HG03442 (cell line): Measurements from ENCODE around the gene ASAP2.

ENCODE experiments used
- ATAC-seq: cut with Tn5 transposase; IDR thresholded peaks from one replicate; pipeline ENCODE4 v1.9.1; 2021; ENCODE audit warnings: mild to moderate bottlenecking, moderate library complexity; ENCODE audit not compliant: unreplicated experiment

ASAP2 gene

GRCh38 chr2:9341337-9341887 is 134.8 kb downstream of the ASAP2 start:
- ATAC-seq: no peak

GRCh38 chr2:9342659-9343058 is 136.0 kb downstream of the ASAP2 start:
- ATAC-seq: no peak

- ATAC-seq: no peak
Observed at GRCh38 chr2:9343524-9343923, 136.9 kb downstream of the ASAP2 start.

- ATAC-seq: no peak
Observed at GRCh38 chr2:9344434-9344833, 137.8 kb downstream of the ASAP2 start.

GRCh38 chr2:9345343-9345742 is 138.7 kb downstream of the ASAP2 start:
- ATAC-seq: no peak

GRCh38 chr2:9345997-9346396 is 139.4 kb downstream of the ASAP2 start:
- no peak for ATAC-seq

- no peak for ATAC-seq
Observed at GRCh38 chr2:9346885-9347284, 140.3 kb downstream of the ASAP2 start.

- ATAC-seq: no peak
Observed at GRCh38 chr2:9347411-9347881, 140.8 kb downstream of the ASAP2 start.

- no peak for ATAC-seq
Observed at GRCh38 chr2:9354318-9354717, 147.7 kb downstream of the ASAP2 start.

- ATAC-seq: no peak
Observed at GRCh38 chr2:9355270-9355669, 148.7 kb downstream of the ASAP2 start.

- ATAC-seq: no peak
Observed at GRCh38 chr2:9355716-9356115, 149.1 kb downstream of the ASAP2 start.

GRCh38 chr2:9356261-9356660 is 149.6 kb downstream of the ASAP2 start:
- ATAC-seq: no peak

- no peak for ATAC-seq
Observed at GRCh38 chr2:9358846-9359245, 152.2 kb downstream of the ASAP2 start.

GRCh38 chr2:9359463-9359862 is 152.9 kb downstream of the ASAP2 start:
- no peak for ATAC-seq

GRCh38 chr2:9360110-9360509 is 153.5 kb downstream of the ASAP2 start:
- no peak for ATAC-seq

GRCh38 chr2:9360701-9361100 is 154.1 kb downstream of the ASAP2 start:
- ATAC-seq: no peak

- ATAC-seq: no peak
Observed at GRCh38 chr2:9364373-9364772, 157.8 kb downstream of the ASAP2 start.

- ATAC-seq: no peak
Observed at GRCh38 chr2:9364791-9365497, 158.3 kb downstream of the ASAP2 start.

GRCh38 chr2:9365498-9366019 is 158.9 kb downstream of the ASAP2 start:
- ATAC-seq: no peak

GRCh38 chr2:9366026-9366425 is 159.4 kb downstream of the ASAP2 start:
- ATAC-seq: no peak

- no peak for ATAC-seq
Observed at GRCh38 chr2:9370746-9371145, 164.1 kb downstream of the ASAP2 start.

- ATAC-seq: no peak
Observed at GRCh38 chr2:9373047-9373446, 166.4 kb downstream of the ASAP2 start.

GRCh38 chr2:9373476-9373875 is 166.9 kb downstream of the ASAP2 start:
- no peak for ATAC-seq
